ENCODE measurements around the gene RPL27.

DNA sequence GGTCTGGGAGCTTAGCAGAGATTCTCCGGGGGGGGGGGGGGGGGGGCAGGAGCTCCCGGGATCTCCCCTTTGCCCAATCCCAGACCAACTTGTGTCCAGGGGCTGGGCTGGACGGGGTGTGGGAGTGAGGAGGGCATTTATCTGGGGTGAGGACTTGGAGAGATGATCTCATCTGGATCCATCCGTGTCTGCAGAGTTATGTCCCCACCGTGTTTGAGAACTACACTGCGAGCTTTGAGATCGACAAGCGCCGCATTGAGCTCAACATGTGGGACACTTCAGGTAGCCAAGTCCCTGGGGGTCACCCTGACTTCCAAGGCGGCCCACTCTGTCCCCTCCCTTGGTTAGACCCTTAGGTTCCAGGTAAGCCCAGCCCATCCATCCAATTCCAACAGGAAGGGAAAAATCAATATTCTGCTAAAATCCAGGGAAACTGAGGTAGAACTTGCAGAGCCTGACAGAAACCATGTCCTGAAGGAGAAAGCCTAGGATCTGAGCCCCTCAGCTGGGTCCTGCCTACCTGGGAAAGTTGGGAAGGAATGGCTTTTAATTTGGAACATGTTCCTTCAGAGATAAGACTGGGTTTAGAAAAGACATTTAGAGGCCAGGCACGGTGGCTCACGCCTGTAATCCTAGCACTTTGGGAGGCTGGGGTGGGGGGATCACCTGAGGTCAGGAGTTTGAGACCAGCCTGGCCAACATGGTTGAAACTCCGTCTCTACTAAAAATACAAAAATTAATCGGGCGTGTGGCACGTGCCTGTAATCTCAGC, 27.7 kb downstream of the RPL27 start:
- TF ChIP-seq, protein P1, sequence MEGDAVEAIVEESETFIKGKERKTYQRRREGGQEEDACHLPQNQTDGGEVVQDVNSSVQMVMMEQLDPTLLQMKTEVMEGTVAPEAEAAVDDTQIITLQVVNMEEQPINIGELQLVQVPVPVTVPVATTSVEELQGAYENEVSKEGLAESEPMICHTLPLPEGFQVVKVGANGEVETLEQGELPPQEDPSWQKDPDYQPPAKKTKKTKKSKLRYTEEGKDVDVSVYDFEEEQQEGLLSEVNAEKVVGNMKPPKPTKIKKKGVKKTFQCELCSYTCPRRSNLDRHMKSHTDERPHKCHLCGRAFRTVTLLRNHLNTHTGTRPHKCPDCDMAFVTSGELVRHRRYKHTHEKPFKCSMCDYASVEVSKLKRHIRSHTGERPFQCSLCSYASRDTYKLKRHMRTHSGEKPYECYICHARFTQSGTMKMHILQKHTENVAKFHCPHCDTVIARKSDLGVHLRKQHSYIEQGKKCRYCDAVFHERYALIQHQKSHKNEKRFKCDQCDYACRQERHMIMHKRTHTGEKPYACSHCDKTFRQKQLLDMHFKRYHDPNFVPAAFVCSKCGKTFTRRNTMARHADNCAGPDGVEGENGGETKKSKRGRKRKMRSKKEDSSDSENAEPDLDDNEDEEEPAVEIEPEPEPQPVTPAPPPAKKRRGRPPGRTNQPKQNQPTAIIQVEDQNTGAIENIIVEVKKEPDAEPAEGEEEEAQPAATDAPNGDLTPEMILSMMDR (conservative IDR thresholded peaks at IDR 0.05; ENCODE audit: low read depth, low read length), result no peak
- no peak for TF ChIP-seq POLR2A (IDR thresholded peaks at IDR 0.05; ENCODE audit: low read depth, low read length)
- no peak for TF ChIP-seq MXI1 (IDR thresholded peaks at IDR 0.05; ENCODE audit: borderline replicate concordance, low read depth, low read length)
- no peak for TF ChIP-seq CEBPB (IDR thresholded peaks at IDR 0.05; ENCODE audit: low read depth, low read length)

Data from IMR-90 (cell line).